Common myeloid progenitor, CD34-positive (primary cell): ENCODE results near the gene AGTPBP1.

Experiments
- CTCF ChIA-PET: fragments of 350-600 bp; sonication (Branson Sonifier 250); formaldehyde crosslinking; loops from one replicate; lab custom pipeline; 2021; ENCODE audit warnings: antibody characterized with exemption; lab: Charles Lee
- POLR2A ChIA-PET: fragments of 350-600 bp; sonication (Branson Sonifier 250); formaldehyde crosslinking; loops from one replicate; lab custom pipeline; 2021; ENCODE audit warnings: antibody characterized with exemption; lab: Charles Lee
- DNase-seq, 3 donors: peaks; one replicate each; pipeline versions ENCODE4 v3.0.0 to v3.0.0-alpha.2; 2013
- H3K27ac ChIP-seq, 2 experiments: 1 replicate in 1 of 2; 2 replicates in 1 of 2; pipeline ENCODE4 v1.7.0; 2013; ENCODE audit warnings: inconsistent platforms in 2 of 2, low read length in 2 of 2, mild to moderate bottlenecking in 2 of 2, low read depth in 1 of 2, moderate library complexity in 1 of 2; ENCODE audit not compliant: severe bottlenecking in 2 of 2, insufficient read depth in 1 of 2, poor library complexity in 1 of 2
- H3K27me3 ChIP-seq, 5 experiments: replicated peaks in 2 of 5; 1 replicate in 3 of 5; 2 replicates in 2 of 5; pipeline versions ENCODE4 v1.6.1 to v1.7.0; 2013; ENCODE audit warnings: low read length in 4 of 5, mild to moderate bottlenecking in 2 of 5, moderate library complexity in 2 of 5, inconsistent platforms in 1 of 5; ENCODE audit not compliant: insufficient read depth in 5 of 5, control insufficient read depth in 4 of 5
- H3K36me3 ChIP-seq, 4 experiments: 1 replicate in 2 of 4; 2 replicates in 2 of 4; pipeline versions ENCODE4 v1.6.1 to v1.7.0; 2013; ENCODE audit warnings: low read length in 3 of 4, control low read depth in 1 of 4, mild to moderate bottlenecking in 1 of 4; ENCODE audit not compliant: control insufficient read depth in 4 of 4, insufficient read depth in 4 of 4
- H3K4me1 ChIP-seq, 4 experiments: 1 replicate in 3 of 4; 2 replicates in 1 of 4; pipeline versions ENCODE4 v1.6.1 to v1.7.1; 2013; ENCODE audit warnings: low read length in 3 of 4, mild to moderate bottlenecking in 3 of 4, control low read depth in 1 of 4, inconsistent platforms in 1 of 4, moderate library complexity in 1 of 4; ENCODE audit not compliant: control insufficient read depth in 4 of 4, insufficient read depth in 4 of 4; ENCODE audit errors: control extremely low read depth in 1 of 4
- H3K4me3 ChIP-seq, 7 experiments: 1 replicate in 4 of 7; 2 replicates in 3 of 7; pipeline versions ENCODE4 v1.5.1 to v1.7.0; 2013; ENCODE audit warnings: mild to moderate bottlenecking in 7 of 7, low read length in 6 of 7, moderate library complexity in 6 of 7, inconsistent platforms in 2 of 7, low read depth in 2 of 7, control low read depth in 1 of 7; ENCODE audit not compliant: insufficient read depth in 4 of 7, control insufficient read depth in 1 of 7; ENCODE audit errors: extremely low read depth in 1 of 7
- H3K9me3 ChIP-seq, 5 experiments: 1 replicate in 4 of 5; 2 replicates in 1 of 5; pipeline versions ENCODE4 v1.6.1 to v1.7.1; 2013; ENCODE audit warnings: low read length in 4 of 5, mild to moderate bottlenecking in 2 of 5, inconsistent platforms in 1 of 5, low read depth in 1 of 5, moderate library complexity in 1 of 5; ENCODE audit not compliant: control insufficient read depth in 4 of 5, insufficient read depth in 2 of 5; ENCODE audit errors: control extremely low read depth in 1 of 5
- WGBS: methylation state at CpG from one replicate; pipeline ENCODE4 v1.1.5; 2013; ENCODE audit not compliant: insufficient coverage; 5-methylcytosine and 5-hydroxymethylcytosine counted together

Gene AGTPBP1

GRCh38 chr9:85523202-85523601 is 218.6 kb downstream of the AGTPBP1 start:
- H3K4me3 ChIP-seq = peak overlapping the region in 2 of 7 experiments; percentile 64 to 69
- no peak for DNase-seq
- H3K9me3 ChIP-seq = peaks cover 0 to 3% (median 2%) of the 10 kb centered on the region in 5 experiments
- H3K36me3 ChIP-seq = no peaks in the 10 kb centered on the region
- H3K27me3 ChIP-seq = peaks cover 0 to 47% (median 19%) of the 10 kb centered on the region in 5 experiments
- no peak overlapping the region for H3K27ac ChIP-seq
- peaks cover 0 to 15% (median 9%) of the 10 kb centered on the region in 4 experiments for H3K4me1 ChIP-seq
- WGBS = 67% methylated on average over 9 of the region's 9 CpGs
- ChIA-PET POLR2A (interaction anchor here (0.6 kb wide), 1 partner anchor 227 kb away, joined by 3 read pairs; no protein-coding TSS in a partner anchor), CTCF (no interaction called here)

- H3K4me1 ChIP-seq = peaks cover 0 to 15% (median 9%) of the 10 kb centered on the region in 4 experiments
- no peaks in the 10 kb centered on the region for H3K36me3 ChIP-seq
- POLR2A ChIA-PET = interaction anchor here (0.6 kb wide), 1 partner anchor 228 kb away, joined by 3 read pairs; no protein-coding TSS in a partner anchor
- CTCF ChIA-PET = no interaction called here
- DNase-seq = peak; percentile 6 to 40 (median 30)
- 0% methylated on average over 38 of the region's 55 CpGs for WGBS
- peak overlapping the region; percentile 13 to 69 (median 61) for H3K4me3 ChIP-seq
- H3K9me3 ChIP-seq = peaks cover 0 to 3% (median 2%) of the 10 kb centered on the region in 5 experiments
- no peak overlapping the region for H3K27ac ChIP-seq
- H3K27me3 ChIP-seq = peaks cover 0 to 48% (median 19%) of the 10 kb centered on the region in 5 experiments
Observed at GRCh38 chr9:85522459-85523092, 219.2 kb downstream of the AGTPBP1 start.

GRCh38 chr9:85521371-85522197 is 220.2 kb downstream of the AGTPBP1 start:
- ChIA-PET CTCF (no interaction called here), POLR2A (no interaction called here)
- Histone ChIP-seq H3K27ac (no peak overlapping the region), H3K4me3 (no peak overlapping the region), H3K36me3 (no peaks in the 10 kb centered on the region), H3K9me3 (peaks cover 0 to 3% (median 2%) of the 10 kb centered on the region in 5 experiments), H3K4me1 (peaks cover 0 to 15% (median 9%) of the 10 kb centered on the region in 4 experiments), H3K27me3 (peaks cover 0 to 51% (median 19%) of the 10 kb centered on the region in 5 experiments)
- 96% methylated on average over 23 of the region's 23 CpGs for WGBS
- DNase-seq = no peak

- POLR2A ChIA-PET = no interaction called here
- 87% methylated on average over 5 of the region's 6 CpGs for WGBS
Observed at GRCh38 chr9:85516976-85517637, 224.6 kb downstream of the AGTPBP1 start.

GRCh38 chr9:85516455-85516854 is 225.3 kb downstream of the AGTPBP1 start:
- CTCF ChIA-PET = no interaction called here
- no peak overlapping the region for H3K27ac ChIP-seq
- peaks cover 0 to 16% (median 3%) of the 10 kb centered on the region in 5 experiments for H3K27me3 ChIP-seq
- no peak for DNase-seq
- peaks cover 0 to 3% (median 0%) of the 10 kb centered on the region in 5 experiments for H3K9me3 ChIP-seq
- WGBS = 81% methylated on average over 10 of the region's 10 CpGs
- H3K4me3 ChIP-seq = no peak overlapping the region
- H3K36me3 ChIP-seq = no peaks in the 10 kb centered on the region
- H3K4me1 ChIP-seq = no peaks in the 10 kb centered on the region
- POLR2A ChIA-PET = no interaction called here

More at GRCh38 chr9:85516976-85517637, 224.6 kb downstream of the AGTPBP1 start:
- CTCF ChIA-PET = no interaction called here
- no peaks in the 10 kb centered on the region for H3K9me3 ChIP-seq
- DNase-seq = no peak
- H3K4me3 ChIP-seq = no peak overlapping the region
- peaks cover 0 to under 1% (median 0%) of the 10 kb centered on the region in 4 experiments for H3K4me1 ChIP-seq
- peaks cover 0 to 22% (median 8%) of the 10 kb centered on the region in 5 experiments for H3K27me3 ChIP-seq
- H3K27ac ChIP-seq = no peak overlapping the region
- H3K36me3 ChIP-seq = no peaks in the 10 kb centered on the region

GRCh38 chr9:85515021-85515420 is 226.7 kb downstream of the AGTPBP1 start:
- H3K27me3 ChIP-seq = peaks cover 0 to 7% (median 3%) of the 10 kb centered on the region in 5 experiments
- no peaks in the 10 kb centered on the region for H3K36me3 ChIP-seq
- ChIA-PET CTCF (no interaction called here), POLR2A (interaction anchor here (0.6 kb wide), 1 partner anchor 45 kb away, joined by 4 read pairs; no protein-coding TSS in a partner anchor)
- no peak overlapping the region for H3K27ac ChIP-seq
- peaks cover 0 to 3% (median 0%) of the 10 kb centered on the region in 5 experiments for H3K9me3 ChIP-seq
- 100% methylated on average over 3 of the region's 4 CpGs for WGBS
- no peaks in the 10 kb centered on the region for H3K4me1 ChIP-seq
- no peak for DNase-seq
- no peak overlapping the region for H3K4me3 ChIP-seq
